ENCODE results near the gene PIAS1.

PIAS1 gene

DNA sequence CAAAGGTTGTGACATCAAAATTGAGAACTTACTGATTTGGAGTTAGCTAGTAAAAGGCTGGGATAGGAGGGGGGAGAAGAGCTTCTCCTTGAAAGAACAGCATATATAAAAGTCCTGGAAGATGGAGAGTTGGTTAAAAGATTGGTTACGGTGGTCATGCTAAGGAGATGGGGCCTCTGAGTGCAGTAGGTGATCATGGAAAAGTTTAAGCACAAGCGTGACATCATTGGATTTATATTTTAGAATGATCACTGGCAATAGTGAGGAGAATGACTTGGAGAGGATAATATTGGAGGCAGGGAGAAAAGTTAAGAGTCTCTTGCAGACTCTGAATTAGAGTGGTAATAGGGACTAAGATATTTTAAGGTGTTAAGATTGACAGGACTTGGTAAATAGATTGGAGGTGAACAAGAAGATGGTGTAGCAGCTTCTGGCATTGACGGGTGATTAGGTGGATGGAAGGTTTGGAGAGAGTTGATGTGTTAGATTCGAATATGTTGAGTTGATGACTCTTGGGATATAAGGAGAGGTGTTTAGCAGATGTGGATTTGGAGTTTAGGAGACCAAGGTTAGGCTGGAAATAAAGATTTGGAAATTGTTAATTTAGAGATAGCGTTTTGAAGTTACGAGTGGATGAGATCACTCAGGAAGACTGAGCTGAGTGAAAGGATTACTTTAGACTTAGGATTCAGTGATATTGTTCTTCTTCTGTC lies 19.6 kb downstream of the PIAS1 start:
- FAIRE-seq, result no peak

DNA sequence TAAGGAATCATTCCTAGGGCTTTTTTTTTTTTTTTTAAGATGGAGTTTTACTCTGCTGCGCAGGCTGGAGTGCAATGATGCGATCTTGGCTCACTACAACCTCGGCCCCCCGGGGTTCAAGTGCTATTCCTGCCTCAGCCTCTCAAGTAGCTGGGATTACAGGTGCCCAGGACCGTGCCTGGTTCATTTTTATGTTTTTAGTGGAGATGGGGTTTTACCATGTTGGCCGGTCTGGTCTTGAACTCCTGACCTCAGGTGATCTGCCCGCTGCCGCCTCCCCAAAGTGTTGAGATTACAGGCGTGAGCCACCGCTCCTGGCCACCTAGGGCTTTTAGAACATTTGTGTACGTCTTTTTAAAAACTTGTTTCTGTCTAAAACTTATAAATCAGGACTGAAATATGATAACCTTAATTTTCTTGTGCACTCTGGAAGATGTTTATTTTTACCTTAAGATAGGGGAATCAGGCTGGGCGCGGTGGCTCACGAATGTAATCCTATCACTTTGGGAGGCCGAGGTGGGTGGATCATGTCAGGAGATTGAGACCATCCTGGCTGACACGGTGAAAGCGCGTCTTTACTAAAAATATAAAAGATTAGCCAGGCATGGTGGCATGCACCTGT lies 21.8 kb downstream of the PIAS1 start:
- no peak for FAIRE-seq

DNA sequence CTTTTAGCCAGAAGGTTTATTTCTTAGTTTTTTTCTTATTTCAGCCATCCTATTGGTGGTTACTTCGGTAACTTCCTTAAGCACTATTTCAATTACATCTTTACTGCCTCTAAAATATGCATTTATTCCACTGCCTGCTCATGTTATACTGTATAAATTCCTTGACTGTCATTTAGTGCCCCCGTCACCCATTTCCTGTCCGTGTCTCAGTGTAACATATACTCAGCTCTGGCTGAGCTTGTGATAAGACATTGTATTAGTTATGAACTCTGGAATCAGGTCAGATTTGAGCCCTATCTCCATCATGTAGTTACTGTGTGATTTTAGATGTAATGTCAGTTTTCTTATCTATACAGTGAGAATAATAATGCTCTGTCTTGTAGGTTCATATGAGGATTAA lies 24.2 kb downstream of the PIAS1 start:
- FAIRE-seq, result no peak

DNA sequence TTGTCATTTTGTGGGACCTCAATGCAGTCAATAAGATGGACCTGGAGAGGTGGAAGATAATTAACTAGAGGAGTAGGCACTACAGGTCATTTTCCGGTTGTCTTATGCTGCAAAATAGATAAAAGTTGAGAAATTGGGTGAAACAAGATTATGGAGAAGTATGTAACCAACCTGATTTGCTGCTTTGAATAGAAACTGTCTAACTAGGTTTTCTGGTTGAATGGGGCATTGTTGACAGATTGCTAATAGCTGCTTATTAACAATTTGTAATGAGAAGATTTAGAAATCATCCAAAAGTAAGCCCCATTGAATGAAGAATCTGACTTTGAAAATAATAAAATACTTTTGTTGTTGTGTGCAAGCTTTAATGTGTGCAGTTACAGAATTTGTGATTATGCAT lies 26.2 kb downstream of the PIAS1 start:
- no peak for FAIRE-seq

DNA sequence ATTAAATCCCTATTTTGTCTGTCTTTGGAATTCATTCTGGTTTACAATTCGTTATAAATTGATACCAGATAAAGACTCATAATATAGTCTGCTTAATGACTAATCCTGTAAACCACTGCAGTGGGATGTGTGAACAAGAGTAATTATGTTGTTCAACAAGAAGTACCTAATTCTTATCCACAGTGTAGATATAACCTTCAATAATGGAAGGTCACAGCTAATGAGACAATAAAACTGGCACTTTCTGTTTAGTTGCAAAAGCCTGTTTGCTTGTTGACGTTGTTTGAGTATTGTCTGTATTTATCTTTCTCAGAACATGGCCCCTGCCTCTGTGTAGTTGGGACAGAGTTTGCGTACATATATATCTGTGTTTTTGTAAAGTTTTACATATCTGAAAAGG lies 26.7 kb downstream of the PIAS1 start:
- FAIRE-seq, result no peak

DNA sequence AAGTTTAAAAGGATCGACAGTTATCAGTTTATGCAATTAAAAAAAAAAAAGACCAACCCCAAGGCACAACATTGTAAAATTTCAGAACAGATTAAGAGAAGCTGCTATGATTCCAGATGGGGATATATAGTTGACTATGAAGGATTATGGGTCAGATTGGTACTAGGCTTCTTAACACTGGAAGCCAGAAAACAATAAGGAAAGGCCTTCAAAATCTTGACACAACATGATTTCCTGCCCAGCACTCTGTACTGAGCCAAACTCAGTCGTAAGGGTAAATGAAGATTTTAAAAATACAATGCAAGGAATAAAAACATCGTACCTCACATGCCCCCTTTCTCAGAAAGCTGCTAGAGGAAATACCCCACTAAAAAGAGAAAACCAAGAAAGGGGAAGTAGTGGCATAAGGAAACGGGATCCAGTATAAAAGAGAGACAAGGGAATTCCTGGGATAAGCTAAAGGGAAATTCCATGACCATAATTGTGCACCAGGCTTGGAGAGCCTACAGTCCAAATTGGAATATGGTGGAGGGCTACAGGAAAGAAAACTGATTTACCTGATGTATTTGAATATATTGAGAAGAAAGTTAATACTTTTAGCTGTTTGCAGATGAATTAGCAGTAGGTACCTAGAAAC lies 27.9 kb downstream of the PIAS1 start:
- FAIRE-seq, result no peak

DNA sequence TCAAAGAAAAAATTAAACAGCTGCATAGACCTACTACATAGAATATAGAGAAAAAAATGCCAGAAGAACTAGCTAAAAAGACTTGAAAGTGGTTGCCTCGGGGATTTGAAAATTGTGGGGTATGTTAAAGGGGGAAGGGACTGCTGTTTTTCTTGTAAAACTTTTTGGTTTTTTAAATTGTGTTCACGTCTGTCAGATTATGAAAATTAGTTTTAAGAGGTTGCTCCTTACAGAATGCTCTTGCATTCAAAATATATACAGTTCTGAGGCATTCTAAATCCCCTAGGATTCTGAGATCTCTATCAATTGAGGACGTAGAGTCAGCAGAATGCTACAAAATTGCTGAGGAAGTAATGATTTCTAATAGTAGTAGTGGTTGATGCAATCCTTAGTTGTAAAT lies 28.6 kb downstream of the PIAS1 start:
- no peak for FAIRE-seq

DNA sequence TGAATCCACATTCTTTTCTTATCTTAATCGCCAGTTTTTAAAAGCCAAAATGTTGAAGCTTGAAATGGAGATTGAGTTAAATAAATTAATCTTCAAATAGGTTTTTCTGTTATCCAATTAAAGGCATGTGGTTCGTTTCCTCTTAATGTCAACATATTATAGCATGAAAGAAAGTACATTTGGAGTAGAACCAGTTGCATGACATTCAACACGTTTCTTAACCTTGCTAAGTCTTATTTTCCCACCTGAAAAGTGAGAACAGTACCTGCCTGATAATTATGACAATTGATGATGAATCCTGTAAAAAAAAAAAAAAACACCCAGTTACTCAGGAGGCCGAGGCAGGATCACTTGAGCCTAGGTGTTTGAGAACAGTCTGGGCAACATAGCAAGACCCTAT lies 29.3 kb downstream of the PIAS1 start:
- FAIRE-seq, result no peak

DNA sequence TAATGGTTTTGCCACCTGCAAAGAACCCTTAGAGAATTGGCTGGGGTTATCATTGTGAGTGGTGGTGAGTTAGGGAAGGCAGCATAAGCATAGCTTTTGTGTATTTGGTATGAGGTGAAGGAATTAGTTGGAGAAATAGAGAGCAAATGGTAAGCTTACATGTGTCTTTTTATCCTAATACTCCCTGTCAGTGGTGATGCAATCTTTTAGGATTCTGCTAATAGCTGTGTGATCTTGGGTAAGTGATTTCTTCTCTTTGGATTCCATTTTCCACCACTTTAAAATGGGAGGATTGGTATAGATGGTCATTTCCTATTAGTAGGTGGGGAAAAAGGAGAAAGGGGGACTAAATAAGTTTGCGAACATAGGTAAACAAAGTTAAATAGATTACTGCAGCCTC lies 30.9 kb downstream of the PIAS1 start:
- no peak for FAIRE-seq

DNA sequence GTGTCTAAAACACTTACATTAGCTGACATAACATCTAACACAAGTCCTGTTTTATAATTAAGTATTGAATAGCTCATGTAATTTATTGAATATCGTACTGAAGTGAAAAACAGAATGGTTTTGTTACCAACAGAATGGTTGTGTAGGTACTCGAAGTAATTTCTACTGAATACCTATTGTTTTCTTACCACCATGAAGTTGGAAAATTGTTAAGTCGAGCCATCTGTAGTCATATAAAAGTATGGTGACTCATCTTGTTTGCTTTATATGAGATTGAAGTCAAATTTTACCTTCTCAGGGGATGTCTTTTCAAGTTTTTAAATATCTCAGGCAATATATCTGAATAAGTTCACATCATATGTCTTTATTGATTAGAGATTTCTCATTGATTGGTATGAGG lies 37.6 kb downstream of the PIAS1 start:
- FAIRE-seq, result no peak

DNA sequence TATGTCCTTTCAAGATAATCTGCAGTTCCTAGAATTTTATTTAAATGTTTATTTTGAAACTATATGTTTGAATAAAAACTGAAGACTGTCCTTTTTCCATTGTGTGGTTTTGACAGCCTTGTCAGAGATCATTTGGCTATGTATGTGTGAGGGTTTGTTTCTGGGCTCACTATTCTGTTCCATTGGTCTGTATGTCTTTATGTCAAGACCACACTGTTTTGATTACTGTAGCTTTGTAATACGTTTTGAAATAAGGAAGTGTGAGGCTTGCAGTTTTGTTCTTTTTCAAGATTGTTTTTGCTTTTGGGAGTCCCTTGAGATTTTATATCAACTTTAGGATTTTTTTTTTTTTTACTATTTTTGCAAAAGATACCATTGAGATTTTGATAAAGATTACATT lies 42.0 kb downstream of the PIAS1 start:
- no peak for FAIRE-seq

DNA sequence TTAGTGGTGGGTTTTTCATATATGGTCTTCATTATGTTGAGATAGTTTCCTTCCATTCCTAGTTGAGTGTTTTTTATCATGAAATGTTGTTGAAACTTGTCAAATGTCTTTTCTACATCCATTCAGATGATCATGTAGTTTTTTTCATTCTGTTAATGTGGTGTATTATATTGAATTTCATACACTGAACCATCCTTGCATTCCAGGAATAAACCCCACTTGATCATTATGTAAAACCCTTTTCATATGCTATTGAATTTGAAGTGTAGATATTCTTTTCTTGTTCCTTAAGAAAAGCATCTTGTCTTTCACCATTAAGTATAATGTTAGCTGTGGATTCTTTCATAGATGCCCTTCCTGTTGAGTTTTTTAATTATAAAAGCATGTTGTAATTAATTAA lies 42.9 kb downstream of the PIAS1 start:
- no peak for FAIRE-seq

DNA sequence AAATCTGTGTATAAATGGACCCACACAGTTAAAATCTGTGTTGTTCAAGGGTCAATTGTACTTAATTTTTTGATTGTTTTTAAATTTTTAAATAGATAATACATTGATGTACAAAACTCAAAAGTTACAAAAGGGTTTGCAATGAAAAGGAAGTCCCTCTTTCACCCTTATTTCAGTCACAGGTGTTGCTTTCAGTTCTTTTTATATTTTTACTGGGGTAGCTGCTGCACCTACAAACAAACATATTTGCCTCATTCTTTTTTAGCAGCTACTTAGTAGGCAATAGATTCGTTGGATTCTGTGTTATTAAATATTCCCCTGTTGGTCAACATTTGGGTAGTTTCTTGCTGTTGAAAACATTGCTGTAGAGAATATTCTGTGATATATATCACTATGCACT lies 44.4 kb downstream of the PIAS1 start:
- no peak for FAIRE-seq

DNA sequence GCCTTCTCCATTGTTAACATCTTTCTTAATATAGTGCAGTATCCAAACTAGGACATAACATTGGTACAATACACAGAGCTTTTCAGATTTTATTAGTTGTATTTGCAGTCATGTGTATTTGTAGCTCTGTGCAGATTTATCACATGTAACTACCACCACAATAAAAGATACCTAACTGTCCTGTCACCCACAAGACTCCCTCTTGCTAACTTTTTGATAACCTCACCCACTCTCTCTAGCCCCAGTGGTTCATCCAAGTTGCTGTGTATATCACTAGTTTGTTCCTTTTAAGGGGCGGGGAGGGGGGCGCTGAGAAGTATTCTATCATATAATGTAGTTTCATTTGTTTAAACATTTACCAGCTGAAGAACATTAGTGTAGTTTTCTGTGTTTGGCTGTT lies 46.1 kb downstream of the PIAS1 start:
- no peak for FAIRE-seq

DNA sequence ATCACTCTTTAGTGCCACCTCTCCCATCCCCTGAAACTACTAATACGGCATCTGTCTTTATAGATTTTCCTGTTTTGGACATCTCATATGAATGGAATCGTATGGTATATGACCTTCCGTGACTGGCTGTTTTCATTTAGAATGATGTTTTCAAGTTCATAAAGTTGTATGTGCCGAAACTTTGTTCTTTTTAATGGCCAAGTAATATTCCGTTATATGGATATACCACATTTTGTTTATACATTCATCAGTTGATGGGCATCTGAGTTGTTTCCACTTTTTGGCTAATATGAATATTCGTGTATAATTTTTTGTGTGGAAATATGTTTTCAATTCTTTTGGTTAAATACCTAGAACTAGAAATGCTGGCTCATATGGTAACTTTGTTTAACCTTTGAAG lies 49.5 kb downstream of the PIAS1 start:
- FAIRE-seq, result no peak

DNA sequence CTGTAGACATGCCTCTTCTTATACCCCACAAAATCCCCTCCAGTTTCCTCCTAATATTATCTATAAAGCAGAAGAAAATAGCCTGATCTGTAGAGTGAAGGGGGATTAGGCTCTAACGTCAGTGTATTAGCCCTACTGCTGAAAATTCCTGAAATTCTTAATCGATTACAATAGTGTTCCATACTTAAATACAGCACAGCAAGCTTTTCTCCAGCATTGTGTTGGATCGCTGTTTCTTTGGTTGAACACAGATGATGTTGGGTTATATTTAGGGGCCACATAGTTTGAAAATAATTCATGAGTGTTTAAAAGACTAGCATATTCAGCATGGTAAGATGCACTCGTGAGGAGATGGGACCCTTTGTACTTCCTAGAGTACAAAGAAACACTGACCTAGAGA lies 52.5 kb downstream of the PIAS1 start:
- FAIRE-seq, result no peak

DNA sequence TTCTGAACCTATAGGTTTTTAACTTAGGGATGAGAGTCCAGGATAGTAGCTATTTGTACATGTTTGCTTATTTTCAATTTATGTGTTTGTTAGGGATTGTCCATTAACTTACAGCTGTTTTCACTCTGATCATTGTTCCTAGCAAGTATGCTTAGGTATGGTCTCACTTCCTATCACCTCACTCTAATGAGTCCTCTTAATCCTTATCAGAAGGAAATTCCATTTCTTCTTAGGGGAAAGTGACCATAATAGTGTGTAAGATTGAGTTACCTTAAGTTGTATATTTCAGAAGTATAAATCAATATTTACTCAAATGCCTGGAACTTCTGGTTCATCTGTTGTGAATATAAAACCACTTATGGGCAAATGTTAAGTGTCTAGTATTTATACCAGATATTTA lies 53.0 kb downstream of the PIAS1 start:
- FAIRE-seq, result no peak

DNA sequence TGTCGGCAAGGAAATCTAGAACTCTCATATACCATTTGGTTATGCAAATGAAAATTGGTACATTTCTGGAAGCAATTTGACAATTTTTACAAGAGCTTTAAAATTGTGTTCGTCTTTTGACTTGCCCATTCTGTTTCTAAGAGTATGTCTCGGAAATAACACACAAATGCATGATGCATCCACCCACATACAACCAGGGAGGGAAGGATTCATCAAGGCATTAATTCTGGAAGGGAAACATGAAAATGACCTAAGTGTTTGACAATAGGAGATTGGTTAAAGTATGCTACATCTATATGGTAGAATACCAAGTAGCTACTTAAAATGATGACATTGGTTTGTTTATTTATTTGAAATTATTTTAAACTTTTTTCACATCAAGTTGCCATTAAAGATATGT lies 58.6 kb downstream of the PIAS1 start:
- FAIRE-seq, result no peak

DNA sequence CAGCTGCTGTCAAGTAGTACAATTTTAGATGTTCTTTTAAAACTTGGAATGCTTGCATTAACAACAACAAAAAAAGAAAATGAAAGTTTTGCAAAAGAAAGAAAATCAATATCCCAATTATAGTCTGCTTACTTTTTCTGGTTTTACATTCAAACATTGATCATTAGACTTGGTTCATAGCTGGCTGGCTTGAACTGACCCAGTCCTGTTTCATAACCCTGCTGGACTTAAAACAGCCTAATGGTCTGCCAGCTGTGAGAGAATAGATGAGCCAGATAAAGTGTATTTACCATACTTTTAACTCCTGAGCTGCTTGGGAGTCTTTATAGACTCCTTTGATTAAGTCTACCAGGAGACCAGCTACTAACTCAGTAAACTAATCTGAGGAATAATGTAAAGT lies 59.2 kb downstream of the PIAS1 start:
- no peak for FAIRE-seq

DNA sequence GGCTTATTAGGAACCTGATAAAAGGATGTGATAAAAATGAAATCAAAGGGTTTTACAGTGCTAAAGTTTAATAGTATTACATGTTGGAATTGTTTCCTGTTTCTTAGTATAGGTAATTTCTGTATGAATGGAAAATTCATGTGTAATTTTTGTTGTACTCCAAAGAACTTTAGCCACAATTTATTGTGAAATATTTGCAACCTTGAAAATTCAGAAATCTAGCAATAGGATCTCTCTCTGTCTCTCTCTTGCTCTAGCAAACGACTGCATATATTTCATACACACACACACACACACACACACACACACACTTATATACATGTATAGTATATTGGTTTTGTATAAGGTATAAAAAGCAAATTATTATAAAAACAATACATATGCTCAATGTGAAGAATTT lies 59.6 kb downstream of the PIAS1 start:
- no peak for FAIRE-seq

DNA sequence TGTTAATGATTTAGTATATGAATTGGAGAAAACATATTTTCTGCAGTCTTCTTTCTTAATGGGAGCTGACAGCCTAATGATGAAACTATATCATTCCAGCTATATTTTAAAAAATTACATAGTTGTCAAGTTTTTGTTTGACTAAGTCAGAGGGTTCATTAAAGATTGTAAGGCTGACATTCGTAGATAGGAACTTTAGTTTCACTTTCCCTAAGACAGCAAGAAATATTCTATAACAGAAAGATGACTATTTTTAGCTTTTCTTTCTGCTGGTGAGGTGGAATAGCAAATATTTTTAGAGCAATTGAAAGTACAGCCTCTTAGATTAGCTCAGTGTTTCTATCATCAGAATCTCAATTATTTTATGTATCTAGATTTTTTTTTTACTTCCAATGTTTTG lies 60.2 kb downstream of the PIAS1 start:
- no peak for FAIRE-seq

DNA sequence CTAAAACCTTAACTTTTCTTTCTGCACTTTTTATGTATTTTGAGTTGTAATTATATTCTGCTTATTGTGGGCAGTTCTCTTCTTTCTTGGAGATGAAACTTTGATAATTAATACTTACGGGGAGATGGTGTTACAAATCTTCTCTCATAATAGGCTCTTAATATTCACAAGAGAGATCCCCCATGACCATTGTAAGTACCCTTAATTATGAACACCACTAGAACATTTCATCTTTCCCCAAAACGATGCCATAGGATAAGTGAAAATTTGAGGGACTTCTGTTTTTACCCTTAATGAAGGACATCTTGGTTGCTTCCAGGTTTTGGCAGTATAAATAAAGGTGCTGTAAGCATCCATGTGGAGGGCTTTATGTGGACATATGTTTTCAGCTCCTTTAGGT lies 60.7 kb downstream of the PIAS1 start:
- FAIRE-seq, result no peak

DNA sequence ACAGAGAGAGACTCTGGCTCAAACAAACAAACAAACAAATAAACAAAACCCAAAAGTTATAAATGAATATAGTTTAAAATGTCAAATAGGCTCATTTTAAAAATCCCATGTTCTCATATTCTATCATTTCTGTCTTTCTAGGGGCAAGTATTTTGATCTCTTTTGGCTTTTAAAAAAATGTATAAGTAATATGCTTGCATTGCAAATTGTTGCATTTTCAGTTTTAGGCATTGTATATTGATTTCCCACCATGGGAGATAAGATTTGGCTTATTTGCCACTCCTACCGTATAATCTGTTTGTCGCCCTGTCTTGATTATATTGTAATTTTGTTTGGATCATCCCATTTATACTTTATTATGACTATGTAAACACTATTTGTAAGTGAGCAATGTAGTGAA lies 70.6 kb downstream of the PIAS1 start:
- FAIRE-seq, result no peak

DNA sequence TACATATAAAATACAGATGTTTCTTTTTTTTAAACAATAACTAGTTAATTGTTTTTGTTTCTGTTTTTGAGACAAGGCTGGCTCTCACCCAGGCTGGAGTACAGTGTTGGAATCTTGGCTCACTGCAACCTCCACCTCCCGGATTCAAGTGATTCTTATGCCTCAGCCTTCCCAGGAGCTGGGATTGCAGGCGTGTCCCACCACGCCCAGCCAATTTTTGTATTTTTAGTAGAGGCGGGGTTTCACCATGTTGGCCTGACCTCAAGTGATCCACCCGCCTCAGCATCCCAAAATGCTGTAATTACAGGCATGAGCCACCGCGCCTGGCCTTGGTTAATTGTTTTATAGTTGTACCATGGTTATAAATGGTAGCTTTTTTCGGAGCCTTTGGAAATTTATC lies 72.3 kb downstream of the PIAS1 start:
- FAIRE-seq, result no peak

DNA sequence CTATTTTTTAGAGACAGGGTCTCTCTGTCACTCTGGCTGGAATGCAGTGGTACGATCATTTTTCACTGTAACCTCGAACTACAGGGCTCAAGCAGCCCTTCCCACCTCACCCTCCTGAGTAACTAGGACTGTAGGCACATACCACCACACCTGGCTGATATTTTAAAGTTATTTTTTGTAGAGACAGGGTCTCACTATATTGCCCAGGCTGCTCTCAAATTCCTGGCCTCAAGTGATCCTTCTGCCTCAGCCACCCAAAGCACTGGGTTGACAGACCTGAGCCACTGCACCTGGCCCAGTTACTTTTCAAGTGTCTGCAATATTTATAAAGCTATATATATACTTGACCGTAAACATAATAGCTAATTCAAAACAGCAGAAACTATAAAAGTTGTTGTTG lies 75.0 kb downstream of the PIAS1 start:
- FAIRE-seq, result no peak

All from TTC549 (cell line).